Testis (tissue), 3 donors: Measurements from ENCODE around the gene NUDT8. TPM values are rescaled to one million over a fixed set of nuclear protein-coding genes. Genes with fewer than 3 reads are reported as not detected.

Experiments
- DNase-seq: peaks from one replicate; pipeline ENCODE4 v3.0.0-alpha.2; 2019
- H3K27ac ChIP-seq, 2 donors: fragments of 200-600 bp; sonication (generic); one replicate each; pipeline ENCODE4 v1.5.1; 2019
- H3K27me3 ChIP-seq: fragments of 200-600 bp; sonication (generic); one replicate; pipeline ENCODE4 v1.5.1; 2019
- H3K36me3 ChIP-seq: fragments of 200-600 bp; sonication (generic); one replicate; pipeline ENCODE4 v1.5.1; 2017; ENCODE audit warnings: low read depth; ENCODE audit errors: missing control alignments
- H3K4me1 ChIP-seq: fragments of 200-600 bp; sonication (generic); one replicate; pipeline ENCODE4 v1.5.1; 2019
- H3K4me3 ChIP-seq, 2 donors: fragments of 200-600 bp; sonication (generic); one replicate each; pipeline ENCODE4 v1.5.1; 2017 to 2019
- H3K9me3 ChIP-seq: fragments of 200-600 bp; sonication (generic); one replicate; pipeline ENCODE4 v1.5.1; 2017
- CTCF ChIP-seq, 3 experiments: fragments of 450-650 bp in 2 of 3; fragments of 200-600 bp in 1 of 3; sonication (generic) in 1 of 3; IDR thresholded peaks; one replicate each; pipeline ENCODE4 v1.5.1; 2016 to 2019; ENCODE audit warnings: antibody characterized with exemption in 3 of 3, mild to moderate bottlenecking in 2 of 3, moderate library complexity in 1 of 3
- POLR2A ChIP-seq: fragments of 450-650 bp; IDR thresholded peaks from one replicate; pipeline ENCODE4 v1.6.1; 2017; ENCODE audit warnings: antibody characterized with exemption, mild to moderate bottlenecking, moderate library complexity
- WGBS, 2 donors: methylation state at CpG; one replicate each; pipeline ENCODE4 v1.1.5; 2018; 5-methylcytosine and 5-hydroxymethylcytosine counted together
- intact Hi-C: fragments of 100-400 bp; cut with DNase I; formaldehyde crosslinking; loops from one replicate; pipeline ENCODE4 v1.15.1; 2023; ENCODE audit warnings: low total_unique reads
- polyA plus RNA-seq: library from polyadenylated mRNA; stranded (reverse); fragments of 350-450 nt; fragmentation: Illumina TruSeq; extraction: RNeasy Lipid Tissue Mini Kit (QIAGEN cat#74804); gene quantifications from one replicate; pipeline ENCODE4 v1.2.3, GENCODE V29; 2014; ENCODE audit warnings: low read depth, low replicate concordance; ENCODE audit not compliant: insufficient read depth
- total RNA-seq, 2 donors: library from RNA; depleted of rRNA; stranded (reverse); fragments of >200 nt; gene quantifications; one replicate each; pipeline ENCODE4 v1.2.3, GENCODE V29; 2016

NUDT8 gene
- total and polyA plus RNA-seq, 3 donors from 2014 or later: 4.0 to 7.0 (median 6.2) TPM

GRCh38 chr11:67648796-67649613 is 19.3 kb upstream of the NUDT8 start:
- DNase-seq: no peak
- Histone ChIP-seq H3K9me3 (no peaks in the 10 kb centered on the region), H3K4me1 (no peaks in the 10 kb centered on the region), H3K27ac (no peak overlapping the region), H3K27me3 (no peaks in the 10 kb centered on the region), H3K4me3 (no peak overlapping the region), H3K36me3 (no peaks in the 10 kb centered on the region)
- intact Hi-C loops: no loop called here
- TF ChIP-seq CTCF (IDR thresholded peaks at IDR 0.05): no peak
- TF ChIP-seq POLR2A: no peak
- 69 to 81% methylated on average over 8 to 12 of the region's 12 CpGs for WGBS, 2 donors

- Histone ChIP-seq H3K4me3 (no peak overlapping the region), H3K4me1 (no peaks in the 10 kb centered on the region), H3K27ac (no peak overlapping the region), H3K9me3 (no peaks in the 10 kb centered on the region), H3K27me3 (no peaks in the 10 kb centered on the region), H3K36me3 (no peaks in the 10 kb centered on the region)
- DNase-seq: no peak
- 73 to 78% methylated on average over 4 to 12 of the region's 12 CpGs for WGBS, 2 donors
- intact Hi-C loops: no loop called here
- TF ChIP-seq POLR2A (no peak), CTCF (IDR thresholded peaks at IDR 0.05) (no peak)
Observed at GRCh38 chr11:67648140-67648795, 18.5 kb upstream of the NUDT8 start.

- intact Hi-C loops: no loop called here
- DNase-seq: no peak
- no peaks in the 10 kb centered on the region for H3K27me3 ChIP-seq
- no peak overlapping the region for H3K4me3 ChIP-seq
- no peak overlapping the region for H3K27ac ChIP-seq
- no peaks in the 10 kb centered on the region for H3K9me3 ChIP-seq
- no peaks in the 10 kb centered on the region for H3K4me1 ChIP-seq
- 76 to 84% methylated on average over 14 to 15 of the region's 15 CpGs for WGBS, 2 donors
- TF ChIP-seq POLR2A (no peak), CTCF (IDR thresholded peaks at IDR 0.05) (no peak)
- no peaks in the 10 kb centered on the region for H3K36me3 ChIP-seq
Observed at GRCh38 chr11:67647471-67647870, 17.7 kb upstream of the NUDT8 start.

- no peaks in the 10 kb centered on the region for H3K27me3 ChIP-seq
- H3K4me3 ChIP-seq: no peak overlapping the region
- DNase-seq: no peak
- intact Hi-C loops: no loop called here
- no peaks in the 10 kb centered on the region for H3K4me1 ChIP-seq
- TF ChIP-seq POLR2A (no peak), CTCF (IDR thresholded peaks at IDR 0.05) (no peak)
- H3K27ac ChIP-seq: no peak overlapping the region
- no peaks in the 10 kb centered on the region for H3K36me3 ChIP-seq
- 86 to 88% methylated on average over 6 to 24 of the region's 24 CpGs for WGBS, 2 donors
- H3K9me3 ChIP-seq: no peaks in the 10 kb centered on the region
Observed at GRCh38 chr11:67646535-67647336, 17.0 kb upstream of the NUDT8 start.
